Measurements from ENCODE around the gene CSRNP3.

The CSRNP3 gene

GRCh38 chr2:165627470-165627869 is 158.0 kb downstream of the CSRNP3 start:
- Histone ChIP-seq H3K9ac (ENCODE audit: low read depth in 1 of 2, low read length in 2 of 2) (no peak overlapping the region), H3K27ac (ENCODE audit: low read depth, low read length) (no peak overlapping the region), H3K36me3 (ENCODE audit: control insufficient read depth in 1 of 2, insufficient read depth in 2 of 2, low read length in 2 of 2) (no peaks in the 10 kb centered on the region), H3K4me1 (ENCODE audit: control insufficient read depth in 1 of 2, insufficient read depth in 2 of 2, low read length in 2 of 2) (peaks cover 4 to 9% of the 10 kb centered on the region in 2 donors), H3K9me3 (ENCODE audit: control insufficient read depth in 1 of 2, low read length in 2 of 2) (no peaks in the 10 kb centered on the region), H3K27me3 (ENCODE audit: control insufficient read depth in 1 of 2, insufficient read depth in 2 of 2, low read length in 2 of 2) (no peaks in the 10 kb centered on the region), H3K4me3 (ENCODE audit: low read depth in 1 of 2, low read length in 2 of 2) (no peak overlapping the region)

GRCh38 chr2:165629776-165630175 is 160.3 kb downstream of the CSRNP3 start:
- Histone ChIP-seq H3K4me3 (ENCODE audit: low read depth in 1 of 2, low read length in 2 of 2) (no peak overlapping the region), H3K27ac (ENCODE audit: low read depth, low read length) (no peak overlapping the region), H3K4me1 (ENCODE audit: control insufficient read depth in 1 of 2, insufficient read depth in 2 of 2, low read length in 2 of 2) (peaks cover 4 to 9% of the 10 kb centered on the region in 2 donors), H3K9me3 (ENCODE audit: control insufficient read depth in 1 of 2, low read length in 2 of 2) (no peaks in the 10 kb centered on the region), H3K36me3 (ENCODE audit: control insufficient read depth in 1 of 2, insufficient read depth in 2 of 2, low read length in 2 of 2) (no peaks in the 10 kb centered on the region), H3K27me3 (ENCODE audit: control insufficient read depth in 1 of 2, insufficient read depth in 2 of 2, low read length in 2 of 2) (no peaks in the 10 kb centered on the region), H3K9ac (ENCODE audit: low read depth in 1 of 2, low read length in 2 of 2) (no peak overlapping the region)

DNA sequence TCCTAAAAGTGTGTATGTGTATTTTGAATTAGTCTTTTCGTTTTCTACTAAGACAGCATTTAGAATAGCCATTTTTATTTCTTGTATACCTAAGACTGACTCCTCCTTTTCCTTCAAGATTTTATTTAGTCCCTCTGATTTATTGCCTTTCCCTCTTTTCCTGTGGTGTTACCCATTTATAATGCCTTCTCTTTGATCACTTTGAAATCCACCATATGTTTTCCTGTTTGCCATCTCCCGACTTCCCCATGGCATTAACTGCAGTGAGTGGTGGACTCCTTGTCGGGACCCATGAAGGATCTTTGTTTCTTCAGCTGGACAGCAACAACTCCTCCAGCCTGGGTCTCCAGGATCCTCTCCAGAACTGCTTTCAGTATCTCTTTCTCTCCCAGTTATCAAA is 160.7 kb downstream of the CSRNP3 start:
- H3K4me3 ChIP-seq (ENCODE audit: low read depth in 1 of 2, low read length in 2 of 2), result no peak overlapping the region
- H3K9ac ChIP-seq (ENCODE audit: low read depth in 1 of 2, low read length in 2 of 2), result no peak overlapping the region
- H3K27me3 ChIP-seq (ENCODE audit: control insufficient read depth in 1 of 2, insufficient read depth in 2 of 2, low read length in 2 of 2), result no peaks in the 10 kb centered on the region
- peaks cover 4 to 9% of the 10 kb centered on the region in 2 donors for H3K4me1 ChIP-seq (ENCODE audit: control insufficient read depth in 1 of 2, insufficient read depth in 2 of 2, low read length in 2 of 2)
- H3K27ac ChIP-seq (ENCODE audit: low read depth, low read length), result no peak overlapping the region
- no peaks in the 10 kb centered on the region for H3K36me3 ChIP-seq (ENCODE audit: control insufficient read depth in 1 of 2, insufficient read depth in 2 of 2, low read length in 2 of 2)
- no peaks in the 10 kb centered on the region for H3K9me3 ChIP-seq (ENCODE audit: control insufficient read depth in 1 of 2, low read length in 2 of 2)

DNA sequence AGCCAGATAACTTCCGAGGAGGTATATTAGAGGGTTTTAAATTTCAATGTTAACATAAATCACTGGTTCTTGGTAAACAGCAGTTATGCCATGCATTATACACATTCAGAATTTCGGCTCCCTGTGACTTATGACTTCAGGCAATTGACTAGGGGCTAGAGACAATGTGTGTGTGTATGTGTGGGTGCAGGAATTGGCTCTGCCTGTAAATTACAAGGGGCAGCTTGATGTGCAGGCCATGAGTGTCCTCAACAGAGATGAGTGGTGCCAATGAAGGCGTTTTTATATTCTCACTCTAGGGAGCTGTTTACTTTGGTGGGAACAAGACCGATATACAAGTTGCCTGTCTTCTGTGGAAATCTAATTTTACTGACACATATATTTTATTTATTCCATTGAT is 161.6 kb downstream of the CSRNP3 start:
- Histone ChIP-seq H3K27me3 (ENCODE audit: control insufficient read depth in 1 of 2, insufficient read depth in 2 of 2, low read length in 2 of 2) (no peaks in the 10 kb centered on the region), H3K9me3 (ENCODE audit: control insufficient read depth in 1 of 2, low read length in 2 of 2) (no peaks in the 10 kb centered on the region), H3K4me1 (ENCODE audit: control insufficient read depth in 1 of 2, insufficient read depth in 2 of 2, low read length in 2 of 2) (peaks cover 4 to 8% of the 10 kb centered on the region in 2 donors), H3K9ac (ENCODE audit: low read depth in 1 of 2, low read length in 2 of 2) (no peak overlapping the region), H3K27ac (ENCODE audit: low read depth, low read length) (no peak overlapping the region), H3K36me3 (ENCODE audit: control insufficient read depth in 1 of 2, insufficient read depth in 2 of 2, low read length in 2 of 2) (no peaks in the 10 kb centered on the region), H3K4me3 (ENCODE audit: low read depth in 1 of 2, low read length in 2 of 2) (no peak overlapping the region)

DNA sequence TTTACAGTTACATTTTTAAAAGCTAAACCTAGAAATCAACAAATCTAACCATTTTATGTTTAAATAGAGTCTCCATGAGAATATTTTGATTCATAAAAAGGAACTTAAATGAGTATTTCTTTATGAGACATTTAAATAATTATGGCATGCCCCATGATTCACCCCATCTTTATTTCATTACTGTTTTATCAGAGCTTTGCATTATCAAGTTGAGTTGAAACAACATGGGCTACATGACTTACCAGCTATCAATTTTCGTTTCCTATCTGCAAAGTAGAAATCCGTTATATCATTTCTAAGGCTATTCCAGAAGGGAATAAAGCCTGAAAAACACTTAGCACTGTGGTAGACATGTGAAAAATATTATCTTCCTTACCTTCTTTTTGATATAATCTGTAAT is 163.1 kb downstream of the CSRNP3 start:
- Histone ChIP-seq H3K36me3 (ENCODE audit: control insufficient read depth in 1 of 2, insufficient read depth in 2 of 2, low read length in 2 of 2) (no peaks in the 10 kb centered on the region), H3K4me3 (ENCODE audit: low read depth in 1 of 2, low read length in 2 of 2) (no peak overlapping the region), H3K27ac (ENCODE audit: low read depth, low read length) (no peak overlapping the region), H3K9me3 (ENCODE audit: control insufficient read depth in 1 of 2, low read length in 2 of 2) (no peaks in the 10 kb centered on the region), H3K9ac (ENCODE audit: low read depth in 1 of 2, low read length in 2 of 2) (no peak overlapping the region), H3K27me3 (ENCODE audit: control insufficient read depth in 1 of 2, insufficient read depth in 2 of 2, low read length in 2 of 2) (no peaks in the 10 kb centered on the region), H3K4me1 (ENCODE audit: control insufficient read depth in 1 of 2, insufficient read depth in 2 of 2, low read length in 2 of 2) (no peaks in the 10 kb centered on the region)

DNA sequence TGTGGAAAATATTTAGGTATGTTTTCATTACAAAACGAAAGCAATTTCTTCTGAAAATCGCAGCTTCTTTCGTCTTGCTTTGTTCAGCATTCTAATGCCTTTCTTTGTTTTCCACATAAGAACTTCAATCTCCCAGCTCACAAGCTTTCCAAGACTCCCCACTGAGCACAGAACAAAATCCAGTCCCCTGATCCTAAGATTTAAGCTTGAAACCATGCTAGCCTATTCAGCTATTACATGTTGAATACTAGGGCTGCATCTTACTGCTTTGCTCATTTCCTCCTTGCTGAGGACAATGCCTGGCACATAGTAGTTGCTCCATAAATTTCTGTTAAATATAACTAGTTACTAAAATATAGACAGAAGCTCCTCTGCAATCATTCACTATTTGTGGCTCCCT is 163.9 kb downstream of the CSRNP3 start:
- no peaks in the 10 kb centered on the region for H3K27me3 ChIP-seq (ENCODE audit: control insufficient read depth in 1 of 2, insufficient read depth in 2 of 2, low read length in 2 of 2)
- no peaks in the 10 kb centered on the region for H3K4me1 ChIP-seq (ENCODE audit: control insufficient read depth in 1 of 2, insufficient read depth in 2 of 2, low read length in 2 of 2)
- H3K27ac ChIP-seq (ENCODE audit: low read depth, low read length), result no peak overlapping the region
- no peak overlapping the region for H3K9ac ChIP-seq (ENCODE audit: low read depth in 1 of 2, low read length in 2 of 2)
- H3K4me3 ChIP-seq (ENCODE audit: low read depth in 1 of 2, low read length in 2 of 2), result no peak overlapping the region
- H3K36me3 ChIP-seq (ENCODE audit: control insufficient read depth in 1 of 2, insufficient read depth in 2 of 2, low read length in 2 of 2), result no peaks in the 10 kb centered on the region
- no peaks in the 10 kb centered on the region for H3K9me3 ChIP-seq (ENCODE audit: control insufficient read depth in 1 of 2, low read length in 2 of 2)

- H3K9me3 ChIP-seq (ENCODE audit: control insufficient read depth in 1 of 2, low read length in 2 of 2), result no peaks in the 10 kb centered on the region
- no peak overlapping the region for H3K9ac ChIP-seq (ENCODE audit: low read depth in 1 of 2, low read length in 2 of 2)
- H3K27me3 ChIP-seq (ENCODE audit: control insufficient read depth in 1 of 2, insufficient read depth in 2 of 2, low read length in 2 of 2), result no peaks in the 10 kb centered on the region
- no peaks in the 10 kb centered on the region for H3K36me3 ChIP-seq (ENCODE audit: control insufficient read depth in 1 of 2, insufficient read depth in 2 of 2, low read length in 2 of 2)
- no peak overlapping the region for H3K4me3 ChIP-seq (ENCODE audit: low read depth in 1 of 2, low read length in 2 of 2)
- no peaks in the 10 kb centered on the region for H3K4me1 ChIP-seq (ENCODE audit: control insufficient read depth in 1 of 2, insufficient read depth in 2 of 2, low read length in 2 of 2)
- H3K27ac ChIP-seq (ENCODE audit: low read depth, low read length), result no peak overlapping the region
These were observed 164.8 kb downstream of the CSRNP3 start for GRCh38 chr2:165634282-165634681.

DNA sequence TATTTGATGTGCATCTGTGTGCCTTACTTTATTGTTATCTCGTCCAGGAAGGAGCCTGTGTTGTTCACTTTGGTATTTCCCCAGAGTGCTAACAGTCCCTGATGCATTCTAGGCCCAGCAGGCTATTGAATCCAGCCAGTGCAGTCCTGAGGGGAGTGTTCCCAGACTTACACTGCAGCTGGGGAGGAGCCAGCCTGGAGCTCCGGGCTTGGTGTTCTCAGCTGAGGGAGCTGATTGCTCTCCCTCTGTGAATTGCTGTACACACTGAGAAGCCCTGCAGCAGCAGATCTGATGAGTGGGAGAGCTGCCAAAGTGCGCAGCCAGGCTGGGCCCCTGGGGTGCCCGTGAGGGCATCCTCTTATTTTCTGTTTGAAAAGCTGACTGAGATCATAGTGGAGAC is 165.4 kb downstream of the CSRNP3 start:
- H3K27ac ChIP-seq (ENCODE audit: low read depth, low read length), result no peak overlapping the region
- no peaks in the 10 kb centered on the region for H3K27me3 ChIP-seq (ENCODE audit: control insufficient read depth in 1 of 2, insufficient read depth in 2 of 2, low read length in 2 of 2)
- H3K9me3 ChIP-seq (ENCODE audit: control insufficient read depth in 1 of 2, low read length in 2 of 2), result no peaks in the 10 kb centered on the region
- H3K4me1 ChIP-seq (ENCODE audit: control insufficient read depth in 1 of 2, insufficient read depth in 2 of 2, low read length in 2 of 2), result no peaks in the 10 kb centered on the region
- H3K36me3 ChIP-seq (ENCODE audit: control insufficient read depth in 1 of 2, insufficient read depth in 2 of 2, low read length in 2 of 2), result no peaks in the 10 kb centered on the region
- no peak overlapping the region for H3K4me3 ChIP-seq (ENCODE audit: low read depth in 1 of 2, low read length in 2 of 2)
- H3K9ac ChIP-seq (ENCODE audit: low read depth in 1 of 2, low read length in 2 of 2), result no peak overlapping the region

GRCh38 chr2:165635532-165635931 is 166.0 kb downstream of the CSRNP3 start:
- Histone ChIP-seq H3K4me1 (ENCODE audit: control insufficient read depth in 1 of 2, insufficient read depth in 2 of 2, low read length in 2 of 2) (no peaks in the 10 kb centered on the region), H3K27me3 (ENCODE audit: control insufficient read depth in 1 of 2, insufficient read depth in 2 of 2, low read length in 2 of 2) (no peaks in the 10 kb centered on the region), H3K9ac (ENCODE audit: low read depth in 1 of 2, low read length in 2 of 2) (no peak overlapping the region), H3K9me3 (ENCODE audit: control insufficient read depth in 1 of 2, low read length in 2 of 2) (no peaks in the 10 kb centered on the region), H3K27ac (ENCODE audit: low read depth, low read length) (no peak overlapping the region), H3K4me3 (ENCODE audit: low read depth in 1 of 2, low read length in 2 of 2) (no peak overlapping the region), H3K36me3 (ENCODE audit: control insufficient read depth in 1 of 2, insufficient read depth in 2 of 2, low read length in 2 of 2) (no peaks in the 10 kb centered on the region)

DNA sequence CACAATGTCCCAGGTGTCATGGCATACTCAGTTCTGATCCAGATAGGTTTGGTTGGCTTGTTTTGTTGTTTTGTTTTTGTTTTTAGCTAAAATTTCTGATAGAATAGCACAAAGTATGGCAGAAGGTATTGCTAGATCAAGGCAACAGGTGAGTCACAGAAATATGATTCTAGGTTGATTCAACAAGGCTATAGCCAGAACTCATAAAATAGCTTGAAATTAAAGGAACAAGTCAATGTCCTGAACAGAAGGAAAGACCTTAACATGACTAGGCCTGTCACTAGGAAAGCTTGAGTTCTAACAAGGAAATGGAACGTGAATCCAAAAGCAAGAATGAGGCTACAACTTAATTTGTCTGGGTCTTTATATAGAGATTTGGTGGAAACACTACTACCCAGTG is 167.5 kb downstream of the CSRNP3 start:
- Histone ChIP-seq H3K27ac (ENCODE audit: low read depth, low read length) (no peak overlapping the region), H3K4me1 (ENCODE audit: control insufficient read depth in 1 of 2, insufficient read depth in 2 of 2, low read length in 2 of 2) (no peaks in the 10 kb centered on the region), H3K9me3 (ENCODE audit: control insufficient read depth in 1 of 2, low read length in 2 of 2) (no peaks in the 10 kb centered on the region), H3K4me3 (ENCODE audit: low read depth in 1 of 2, low read length in 2 of 2) (no peak overlapping the region), H3K27me3 (ENCODE audit: control insufficient read depth in 1 of 2, insufficient read depth in 2 of 2, low read length in 2 of 2) (no peaks in the 10 kb centered on the region), H3K36me3 (ENCODE audit: control insufficient read depth in 1 of 2, insufficient read depth in 2 of 2, low read length in 2 of 2) (no peaks in the 10 kb centered on the region), H3K9ac (ENCODE audit: low read depth in 1 of 2, low read length in 2 of 2) (no peak overlapping the region)

- Histone ChIP-seq H3K4me1 (ENCODE audit: control insufficient read depth in 1 of 2, insufficient read depth in 2 of 2, low read length in 2 of 2) (no peaks in the 10 kb centered on the region), H3K9ac (ENCODE audit: low read depth in 1 of 2, low read length in 2 of 2) (no peak overlapping the region), H3K9me3 (ENCODE audit: control insufficient read depth in 1 of 2, low read length in 2 of 2) (no peaks in the 10 kb centered on the region), H3K27me3 (ENCODE audit: control insufficient read depth in 1 of 2, insufficient read depth in 2 of 2, low read length in 2 of 2) (no peaks in the 10 kb centered on the region), H3K4me3 (ENCODE audit: low read depth in 1 of 2, low read length in 2 of 2) (no peak overlapping the region), H3K36me3 (ENCODE audit: control insufficient read depth in 1 of 2, insufficient read depth in 2 of 2, low read length in 2 of 2) (no peaks in the 10 kb centered on the region), H3K27ac (ENCODE audit: low read depth, low read length) (no peak overlapping the region)
These were observed 167.9 kb downstream of the CSRNP3 start for GRCh38 chr2:165637396-165637795.
